SK-N-MC (cell line): Measurements from ENCODE around the gene GNL3.

Experiments used
- EZH2 ChIP-seq: fragments of 200-600 bp; sonication (generic); IDR thresholded peaks from one replicate; pipeline ENCODE4 v1.6.1; 2017; ENCODE audit warnings: antibody characterized with exemption
- POLR2AphosphoS5 ChIP-seq: IDR thresholded peaks from 2 replicates; pipeline ENCODE4 v1.6.1; 2012; ENCODE audit warnings: mild to moderate bottlenecking, low read depth, low read length, borderline replicate concordance

DNA sequence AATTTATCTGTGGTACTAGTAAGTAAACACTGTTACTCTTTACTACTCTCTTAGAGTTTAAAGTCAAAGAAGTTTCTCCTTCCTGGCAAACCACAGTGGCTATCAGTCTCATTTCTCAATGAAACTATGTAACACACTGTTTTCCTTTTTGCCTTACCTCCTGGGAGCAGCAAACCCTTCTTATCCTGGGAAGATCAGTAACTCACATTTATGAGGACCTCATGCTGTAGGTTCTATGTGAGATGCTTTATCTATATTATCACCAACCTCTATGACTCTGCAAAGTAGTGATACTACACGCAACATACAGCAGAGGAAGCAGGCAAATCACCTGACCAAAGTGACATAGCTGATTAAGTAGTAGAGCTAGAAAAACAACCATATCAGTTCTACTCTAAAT is 35.4 kb upstream of the GNL3 start:
- no peak for TF ChIP-seq POLR2AphosphoS5
- TF ChIP-seq EZH2, result no peak
